Vagina (tissue), 2 donors: ENCODE data around the gene USF2.

ENCODE experiments used
- POLR2A ChIP-seq, 2 donors: fragments of 450-650 bp; IDR thresholded peaks; one replicate each; pipeline ENCODE4 v1.6.1; 2017; ENCODE audit warnings: antibody characterized with exemption in 2 of 2, mild to moderate bottlenecking in 2 of 2, moderate library complexity in 2 of 2
- POLR2AphosphoS5 ChIP-seq, 2 donors: sonication (generic); formaldehyde crosslinking; IDR thresholded peaks; one replicate each; pipeline ENCODE4 v1.9.0; 2017; ENCODE audit warnings: antibody characterized with exemption in 2 of 2, mild to moderate bottlenecking in 2 of 2, low read depth in 1 of 2; ENCODE audit not compliant: insufficient read depth in 1 of 2
- TF ChIP-seq, protein P1 (sequence below), 3 experiments: fragments of 450-650 bp in 2 of 3; fragments of 200-600 bp in 1 of 3; sonication (generic) in 1 of 3; IDR thresholded peaks; one replicate each; pipeline ENCODE4 v1.5.1; 2017 to 2019; ENCODE audit warnings: antibody characterized with exemption in 3 of 3, mild to moderate bottlenecking in 2 of 3, moderate library complexity in 2 of 3

DNA sequence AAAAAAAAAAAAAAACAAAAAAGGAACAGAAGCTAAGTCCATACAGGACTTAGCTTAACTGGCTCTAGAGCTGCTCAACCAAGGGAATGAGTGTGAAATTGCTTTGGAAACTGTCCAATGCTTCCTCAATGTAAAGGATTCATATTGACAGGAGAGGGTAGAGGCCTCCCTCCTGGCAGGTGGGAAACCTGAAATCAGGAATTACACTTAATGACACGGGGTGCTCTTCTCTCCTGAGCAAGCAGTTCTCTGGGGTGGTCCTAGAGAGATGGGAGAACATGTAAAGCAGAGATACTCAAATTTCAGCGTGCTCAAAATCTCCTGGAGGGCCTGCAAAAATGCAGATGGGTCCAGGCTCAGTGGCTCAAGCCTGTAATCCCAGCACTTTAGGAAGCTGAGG is 19.6 kb downstream of the USF2 start:
- TF ChIP-seq, protein P1, sequence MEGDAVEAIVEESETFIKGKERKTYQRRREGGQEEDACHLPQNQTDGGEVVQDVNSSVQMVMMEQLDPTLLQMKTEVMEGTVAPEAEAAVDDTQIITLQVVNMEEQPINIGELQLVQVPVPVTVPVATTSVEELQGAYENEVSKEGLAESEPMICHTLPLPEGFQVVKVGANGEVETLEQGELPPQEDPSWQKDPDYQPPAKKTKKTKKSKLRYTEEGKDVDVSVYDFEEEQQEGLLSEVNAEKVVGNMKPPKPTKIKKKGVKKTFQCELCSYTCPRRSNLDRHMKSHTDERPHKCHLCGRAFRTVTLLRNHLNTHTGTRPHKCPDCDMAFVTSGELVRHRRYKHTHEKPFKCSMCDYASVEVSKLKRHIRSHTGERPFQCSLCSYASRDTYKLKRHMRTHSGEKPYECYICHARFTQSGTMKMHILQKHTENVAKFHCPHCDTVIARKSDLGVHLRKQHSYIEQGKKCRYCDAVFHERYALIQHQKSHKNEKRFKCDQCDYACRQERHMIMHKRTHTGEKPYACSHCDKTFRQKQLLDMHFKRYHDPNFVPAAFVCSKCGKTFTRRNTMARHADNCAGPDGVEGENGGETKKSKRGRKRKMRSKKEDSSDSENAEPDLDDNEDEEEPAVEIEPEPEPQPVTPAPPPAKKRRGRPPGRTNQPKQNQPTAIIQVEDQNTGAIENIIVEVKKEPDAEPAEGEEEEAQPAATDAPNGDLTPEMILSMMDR (IDR thresholded peaks at IDR 0.05): no peak
- TF ChIP-seq POLR2A (IDR thresholded peaks at IDR 0.05) (no peak), POLR2AphosphoS5 (IDR thresholded peaks at IDR 0.05; ENCODE audit: insufficient read depth in 1 of 2, low read depth in 1 of 2) (no peak)
